Adrenal gland (tissue), 5 donors: ENCODE data around the gene UVRAG.

Experiments used
- POLR2A ChIP-seq, 2 donors: fragments of 450-650 bp; IDR thresholded peaks; one replicate each; pipeline ENCODE4 v1.6.1; 2017; ENCODE audit warnings: antibody characterized with exemption in 2 of 2, mild to moderate bottlenecking in 2 of 2, moderate library complexity in 1 of 2
- TF ChIP-seq, protein P1 (sequence below), 6 experiments: fragments of 450-650 bp in 4 of 6; fragments of 200-600 bp in 2 of 6; sonication (generic) in 1 of 6; IDR thresholded peaks; 1 replicate in 5 of 6; 2 replicates in 1 of 6; pipeline versions ENCODE4 v1.5.1 to v1.8.0; 2016 to 2021; ENCODE audit warnings: antibody characterized with exemption in 6 of 6, mild to moderate bottlenecking in 2 of 6, moderate library complexity in 1 of 6
- donor health status: DM: no; HTN: no; CAD: no.

- TF ChIP-seq, protein P1, sequence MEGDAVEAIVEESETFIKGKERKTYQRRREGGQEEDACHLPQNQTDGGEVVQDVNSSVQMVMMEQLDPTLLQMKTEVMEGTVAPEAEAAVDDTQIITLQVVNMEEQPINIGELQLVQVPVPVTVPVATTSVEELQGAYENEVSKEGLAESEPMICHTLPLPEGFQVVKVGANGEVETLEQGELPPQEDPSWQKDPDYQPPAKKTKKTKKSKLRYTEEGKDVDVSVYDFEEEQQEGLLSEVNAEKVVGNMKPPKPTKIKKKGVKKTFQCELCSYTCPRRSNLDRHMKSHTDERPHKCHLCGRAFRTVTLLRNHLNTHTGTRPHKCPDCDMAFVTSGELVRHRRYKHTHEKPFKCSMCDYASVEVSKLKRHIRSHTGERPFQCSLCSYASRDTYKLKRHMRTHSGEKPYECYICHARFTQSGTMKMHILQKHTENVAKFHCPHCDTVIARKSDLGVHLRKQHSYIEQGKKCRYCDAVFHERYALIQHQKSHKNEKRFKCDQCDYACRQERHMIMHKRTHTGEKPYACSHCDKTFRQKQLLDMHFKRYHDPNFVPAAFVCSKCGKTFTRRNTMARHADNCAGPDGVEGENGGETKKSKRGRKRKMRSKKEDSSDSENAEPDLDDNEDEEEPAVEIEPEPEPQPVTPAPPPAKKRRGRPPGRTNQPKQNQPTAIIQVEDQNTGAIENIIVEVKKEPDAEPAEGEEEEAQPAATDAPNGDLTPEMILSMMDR (IDR thresholded peaks at IDR 0.05) = no peak
- no peak for TF ChIP-seq POLR2A (IDR thresholded peaks at IDR 0.05)
These were observed 14.2 kb upstream of the UVRAG start for GRCh38 chr11:75800728-75801361.
